ENCODE results near the gene ANKS1A.

DNA sequence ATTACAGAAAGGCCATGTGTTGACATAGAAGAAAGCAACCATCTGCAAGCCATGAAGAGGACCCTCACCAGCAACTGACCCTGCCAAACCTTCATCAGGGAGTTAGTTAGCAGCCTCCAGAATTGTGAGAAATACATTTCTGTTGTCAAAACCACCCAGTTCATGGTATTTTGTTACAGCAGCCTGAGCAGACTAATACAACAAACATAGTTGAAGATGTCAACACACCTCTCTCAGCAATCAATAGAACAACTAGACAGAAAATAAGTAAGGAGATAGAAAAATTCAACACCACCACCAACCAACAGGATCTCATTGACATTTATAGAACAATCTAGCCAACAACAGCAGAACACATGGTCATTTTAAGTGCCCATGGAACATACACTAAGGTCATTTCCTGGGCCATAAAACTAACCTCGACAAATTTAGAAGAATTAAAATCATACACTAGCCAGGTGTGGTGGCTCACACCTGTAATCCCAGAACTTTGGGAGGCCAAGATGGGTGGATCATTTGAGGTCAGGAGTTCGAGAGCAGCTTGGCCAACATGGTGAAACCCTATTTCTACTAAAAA is 219.3 kb downstream of the ANKS1A start:
- no peak for TF ChIP-seq ELF4 (CRISPR knock-in tag; IDR thresholded peaks at IDR 0.05; ENCODE audit: low read depth)
- no peak for TF ChIP-seq CBFB (CRISPR knock-in tag; IDR thresholded peaks at IDR 0.05; ENCODE audit: low read depth)
- no peak for TF ChIP-seq ZNF671 (CRISPR knock-in tag; IDR thresholded peaks at IDR 0.05)
- TF ChIP-seq AFF4 (CRISPR knock-in tag; IDR thresholded peaks at IDR 0.05; ENCODE audit: borderline replicate concordance), result no peak
- TF ChIP-seq, protein P1, sequence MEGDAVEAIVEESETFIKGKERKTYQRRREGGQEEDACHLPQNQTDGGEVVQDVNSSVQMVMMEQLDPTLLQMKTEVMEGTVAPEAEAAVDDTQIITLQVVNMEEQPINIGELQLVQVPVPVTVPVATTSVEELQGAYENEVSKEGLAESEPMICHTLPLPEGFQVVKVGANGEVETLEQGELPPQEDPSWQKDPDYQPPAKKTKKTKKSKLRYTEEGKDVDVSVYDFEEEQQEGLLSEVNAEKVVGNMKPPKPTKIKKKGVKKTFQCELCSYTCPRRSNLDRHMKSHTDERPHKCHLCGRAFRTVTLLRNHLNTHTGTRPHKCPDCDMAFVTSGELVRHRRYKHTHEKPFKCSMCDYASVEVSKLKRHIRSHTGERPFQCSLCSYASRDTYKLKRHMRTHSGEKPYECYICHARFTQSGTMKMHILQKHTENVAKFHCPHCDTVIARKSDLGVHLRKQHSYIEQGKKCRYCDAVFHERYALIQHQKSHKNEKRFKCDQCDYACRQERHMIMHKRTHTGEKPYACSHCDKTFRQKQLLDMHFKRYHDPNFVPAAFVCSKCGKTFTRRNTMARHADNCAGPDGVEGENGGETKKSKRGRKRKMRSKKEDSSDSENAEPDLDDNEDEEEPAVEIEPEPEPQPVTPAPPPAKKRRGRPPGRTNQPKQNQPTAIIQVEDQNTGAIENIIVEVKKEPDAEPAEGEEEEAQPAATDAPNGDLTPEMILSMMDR (IDR thresholded peaks at IDR 0.05), result no peak
- no peak for TF ChIP-seq NFE2L1 (CRISPR knock-in tag; IDR thresholded peaks at IDR 0.05)
- TF ChIP-seq, protein P2, sequence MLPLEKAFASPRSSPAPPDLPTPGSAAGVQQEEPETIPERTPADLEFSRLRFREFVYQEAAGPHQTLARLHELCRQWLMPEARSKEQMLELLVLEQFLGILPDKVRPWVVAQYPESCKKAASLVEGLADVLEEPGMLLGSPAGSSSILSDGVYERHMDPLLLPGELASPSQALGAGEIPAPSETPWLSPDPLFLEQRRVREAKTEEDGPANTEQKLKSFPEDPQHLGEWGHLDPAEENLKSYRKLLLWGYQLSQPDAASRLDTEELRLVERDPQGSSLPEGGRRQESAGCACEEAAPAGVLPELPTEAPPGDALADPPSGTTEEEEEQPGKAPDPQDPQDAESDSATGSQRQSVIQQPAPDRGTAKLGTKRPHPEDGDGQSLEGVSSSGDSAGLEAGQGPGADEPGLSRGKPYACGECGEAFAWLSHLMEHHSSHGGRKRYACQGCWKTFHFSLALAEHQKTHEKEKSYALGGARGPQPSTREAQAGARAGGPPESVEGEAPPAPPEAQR (CRISPR knock-in tag; IDR thresholded peaks at IDR 0.05), result no peak

Data from WTC11 (cell line).